MM.1S (cell line): ENCODE data around the gene RASL10B.

Experiments
- DNase-seq: peaks from one replicate; pipeline ENCODE4 v3.0.0-alpha.2; 2015
- H2AFZ ChIP-seq: fragments of 300-600 bp; sonication (generic); 2 replicates; pipeline ENCODE4 v1.6.0; 2016; ENCODE audit warnings: antibody characterized with exemption, low read length
- H3F3A ChIP-seq: fragments of 300-600 bp; sonication (generic); 2 replicates; pipeline ENCODE4 v1.6.1; 2016; ENCODE audit warnings: mild to moderate bottlenecking, antibody characterized with exemption, low read length, moderate library complexity, mixed read lengths; ENCODE audit not compliant: insufficient read depth
- H3K27ac ChIP-seq: fragments of 300-600 bp; sonication (generic); 2 replicates; pipeline ENCODE4 v1.5.1; 2016; ENCODE audit warnings: mild to moderate bottlenecking, low read length
- H3K27me3 ChIP-seq: fragments of 300-600 bp; sonication (generic); replicated peaks from 2 replicates; pipeline ENCODE4 v1.6.0; 2016; ENCODE audit warnings: low read length; ENCODE audit not compliant: insufficient read depth
- H3K36me3 ChIP-seq: fragments of 300-600 bp; sonication (generic); replicated peaks from 2 replicates; pipeline ENCODE4 v1.6.1; 2016; ENCODE audit warnings: mild to moderate bottlenecking, low read length, mixed read lengths; ENCODE audit not compliant: insufficient read depth
- H3K4me1 ChIP-seq: fragments of 300-600 bp; sonication (generic); 2 replicates; pipeline ENCODE4 v1.6.1; 2016; ENCODE audit warnings: low read length, mixed read lengths
- H3K4me2 ChIP-seq: fragments of 300-600 bp; sonication (generic); 2 replicates; pipeline ENCODE4 v1.6.0; 2016; ENCODE audit warnings: low read depth, low read length
- H3K4me3 ChIP-seq: fragments of 300-600 bp; sonication (generic); 2 replicates; pipeline ENCODE4 v1.5.1; 2016; ENCODE audit warnings: low read length, mixed read lengths
- H3K79me2 ChIP-seq: fragments of 300-600 bp; sonication (generic); 2 replicates; pipeline ENCODE4 v1.6.1; 2016; ENCODE audit warnings: mixed run types, low read length, mixed read lengths
- H3K9ac ChIP-seq: fragments of 300-600 bp; sonication (generic); 2 replicates; pipeline ENCODE4 v1.6.1; 2016; ENCODE audit warnings: low read length, mixed read lengths
- H3K9me2 ChIP-seq: fragments of 300-600 bp; sonication (generic); replicated peaks from 2 replicates; pipeline ENCODE4 v1.6.1; 2016; ENCODE audit warnings: mild to moderate bottlenecking, low read length, mixed read lengths; ENCODE audit not compliant: insufficient read depth
- H3K9me3 ChIP-seq: fragments of 300-600 bp; sonication (generic); replicated peaks from 2 replicates; pipeline ENCODE4 v1.6.1; 2016; ENCODE audit warnings: mild to moderate bottlenecking, low read length, mixed read lengths; ENCODE audit not compliant: insufficient read depth
- H4K20me1 ChIP-seq: fragments of 300-600 bp; sonication (generic); 2 replicates; pipeline ENCODE4 v1.6.1; 2016; ENCODE audit warnings: mild to moderate bottlenecking, low read length, moderate library complexity, mixed read lengths; ENCODE audit not compliant: insufficient read depth
- EZH2 ChIP-seq: fragments of 300-600 bp; sonication (generic); optimal IDR thresholded peaks from 2 replicates; pipeline ENCODE3; 2017; ENCODE audit warnings: low read depth, mild to moderate bottlenecking, antibody characterized with exemption, low read length, mixed read lengths
- EZH2phosphoT487 ChIP-seq: fragments of 300-600 bp; sonication (generic); IDR thresholded peaks from 2 replicates; pipeline ENCODE4 v1.6.1; 2018; ENCODE audit warnings: antibody characterized with exemption, low read length
- TF ChIP-seq, protein P1 (sequence below): fragments of 300-600 bp; sonication (generic); IDR thresholded peaks from 2 replicates; pipeline ENCODE4 v1.5.1; 2016; ENCODE audit warnings: antibody characterized with exemption, low read length, mixed read lengths

Gene RASL10B

DNA sequence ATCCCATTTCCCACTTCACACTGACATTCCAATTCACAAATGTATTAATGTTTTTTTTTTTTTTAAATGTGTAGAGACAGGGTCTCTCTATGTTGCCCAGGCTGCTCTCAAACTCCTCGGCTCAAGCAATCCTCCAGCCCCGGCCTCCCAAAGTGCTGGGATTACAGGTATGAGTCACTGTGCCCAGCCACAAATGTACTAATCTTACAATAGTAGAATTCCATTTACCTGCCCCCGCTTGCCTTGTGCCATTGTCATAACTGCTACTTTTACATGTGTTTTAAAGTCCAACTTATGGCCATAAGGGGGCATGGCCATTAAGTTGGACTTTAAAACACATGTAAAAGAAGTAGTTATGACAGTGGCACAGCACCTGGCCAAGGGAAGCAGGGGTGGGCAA lies 59.4 kb downstream of the RASL10B start:
- Histone ChIP-seq H3K79me2 (no peaks in the 10 kb centered on the region), H3K4me3 (no peak overlapping the region), H3K27ac (no peak overlapping the region), H2AFZ (no peak overlapping the region), H3K9me2 (no peaks in the 10 kb centered on the region), H3K9me3 (no peaks in the 10 kb centered on the region), H3K36me3 (no peaks in the 10 kb centered on the region), H4K20me1 (no peaks in the 10 kb centered on the region), H3K27me3 (peaks cover 14% of the 10 kb centered on the region), H3K4me2 (no peak overlapping the region), H3F3A (no peaks in the 10 kb centered on the region), H3K9ac (no peak overlapping the region), H3K4me1 (no peaks in the 10 kb centered on the region)
- no peak for TF ChIP-seq EZH2phosphoT487
- TF ChIP-seq, protein P1, sequence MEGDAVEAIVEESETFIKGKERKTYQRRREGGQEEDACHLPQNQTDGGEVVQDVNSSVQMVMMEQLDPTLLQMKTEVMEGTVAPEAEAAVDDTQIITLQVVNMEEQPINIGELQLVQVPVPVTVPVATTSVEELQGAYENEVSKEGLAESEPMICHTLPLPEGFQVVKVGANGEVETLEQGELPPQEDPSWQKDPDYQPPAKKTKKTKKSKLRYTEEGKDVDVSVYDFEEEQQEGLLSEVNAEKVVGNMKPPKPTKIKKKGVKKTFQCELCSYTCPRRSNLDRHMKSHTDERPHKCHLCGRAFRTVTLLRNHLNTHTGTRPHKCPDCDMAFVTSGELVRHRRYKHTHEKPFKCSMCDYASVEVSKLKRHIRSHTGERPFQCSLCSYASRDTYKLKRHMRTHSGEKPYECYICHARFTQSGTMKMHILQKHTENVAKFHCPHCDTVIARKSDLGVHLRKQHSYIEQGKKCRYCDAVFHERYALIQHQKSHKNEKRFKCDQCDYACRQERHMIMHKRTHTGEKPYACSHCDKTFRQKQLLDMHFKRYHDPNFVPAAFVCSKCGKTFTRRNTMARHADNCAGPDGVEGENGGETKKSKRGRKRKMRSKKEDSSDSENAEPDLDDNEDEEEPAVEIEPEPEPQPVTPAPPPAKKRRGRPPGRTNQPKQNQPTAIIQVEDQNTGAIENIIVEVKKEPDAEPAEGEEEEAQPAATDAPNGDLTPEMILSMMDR, result no peak
- no peak for TF ChIP-seq EZH2
- DNase-seq, result no peak

DNA sequence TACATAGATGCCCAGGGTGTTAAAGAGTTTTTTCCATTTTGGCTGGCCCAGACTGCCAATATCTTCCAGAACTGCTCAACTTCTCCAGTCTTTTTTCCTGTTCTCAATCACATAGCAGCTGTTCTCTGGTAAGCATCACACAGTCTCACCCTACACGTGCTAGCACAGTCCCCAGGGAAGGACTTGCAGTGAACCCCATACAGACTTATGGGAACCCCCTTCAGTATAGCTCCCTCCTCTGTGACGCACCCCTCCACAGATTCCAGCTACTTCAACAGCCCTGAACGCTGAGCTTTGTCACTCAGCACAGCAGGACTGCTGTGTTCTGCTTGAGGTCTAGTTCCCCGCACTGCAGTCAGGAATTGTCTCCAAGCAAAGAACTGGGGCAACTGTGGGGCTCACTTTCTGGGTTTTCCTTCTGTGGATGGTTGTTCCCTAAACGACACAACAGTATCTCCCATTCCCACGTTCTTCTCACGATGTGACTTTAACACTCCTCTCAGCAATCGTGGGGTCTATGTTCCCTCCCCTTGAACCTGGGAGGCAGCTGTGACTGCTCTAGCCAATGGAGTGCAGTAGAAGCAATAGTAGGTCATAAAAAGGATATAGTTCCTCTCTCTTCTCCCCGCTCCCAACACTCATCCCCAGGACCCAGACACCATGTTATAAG lies 60.4 kb downstream of the RASL10B start:
- no peaks in the 10 kb centered on the region for H3K79me2 ChIP-seq
- no peaks in the 10 kb centered on the region for H4K20me1 ChIP-seq
- H3K27ac ChIP-seq, result no peak overlapping the region
- no peak overlapping the region for H3K4me2 ChIP-seq
- H2AFZ ChIP-seq, result no peak overlapping the region
- H3K4me3 ChIP-seq, result no peak overlapping the region
- no peaks in the 10 kb centered on the region for H3K36me3 ChIP-seq
- H3F3A ChIP-seq, result no peaks in the 10 kb centered on the region
- no peaks in the 10 kb centered on the region for H3K9me2 ChIP-seq
- no peaks in the 10 kb centered on the region for H3K4me1 ChIP-seq
- no peak overlapping the region for H3K9ac ChIP-seq
- peaks cover 24% of the 10 kb centered on the region for H3K27me3 ChIP-seq
- no peaks in the 10 kb centered on the region for H3K9me3 ChIP-seq
- DNase-seq, result no peak
- TF ChIP-seq EZH2, result no peak
- TF ChIP-seq EZH2phosphoT487, result no peak
- TF ChIP-seq, protein P1, result no peak
